ENCODE measurements around the gene SCG2.
A peak's percentile ranks its signal among the peaks of the same experiment; 100 is the strongest.

The SCG2 gene

GRCh38 chr2:223601932-223602666, at the start of gene SCG2:
Gene SCG2 (minus strand): TSS chr2:223602361. CDS start chr2:223599282, 3,079 bp downstream.
- ATAC-seq (ENCODE audit: insufficient read depth, low read depth) = peak; percentile 100

GRCh38 chr2:223649554-223650533, 47.7 kb upstream of the SCG2 start:
- no peak overlapping the region for H3K4me3 ChIP-seq (ENCODE audit: low read depth in 1 of 2, low read length in 2 of 2)
- peak overlapping the region; percentile 64 for H2AFZ ChIP-seq (ENCODE audit: low read depth, low read length)
- peaks cover 21% of the 10 kb centered on the region for H3K4me1 ChIP-seq (ENCODE audit: insufficient read depth, low read length)
- H3K9me3 ChIP-seq (ENCODE audit: insufficient read depth, low read length, severe bottlenecking) = no peaks in the 10 kb centered on the region
- H3K4me2 ChIP-seq (ENCODE audit: insufficient read depth, low read length) = peak overlapping the region; percentile 45
- ATAC-seq (ENCODE audit: insufficient read depth, low read depth) (peak; percentile 92), DNase-seq (peak; percentile 57)
- H4K20me1 ChIP-seq (ENCODE audit: insufficient read depth, low read length) = no peaks in the 10 kb centered on the region
- no peaks in the 10 kb centered on the region for H3K79me2 ChIP-seq (ENCODE audit: insufficient read depth, low read length)
- no peaks in the 10 kb centered on the region for H3K27me3 ChIP-seq (ENCODE audit: insufficient read depth, low read length, poor library complexity)
- H3K9ac ChIP-seq (ENCODE audit: low read depth, low read length) = peak overlapping the region; percentile 39
- peak overlapping the region; percentile 66 for H3K27ac ChIP-seq (ENCODE audit: low read length)
- TF ChIP-seq CTCF (IDR thresholded peaks at IDR 0.05; ENCODE audit: borderline replicate concordance, extremely low read depth, low read length, poor library complexity, severe bottlenecking) (no peak), EZH2 (IDR thresholded peaks at IDR 0.05; ENCODE audit: borderline replicate concordance, low read depth, low read length, severe bottlenecking) (no peak)
- no peaks in the 10 kb centered on the region for H3K36me3 ChIP-seq (ENCODE audit: insufficient read depth, low read length)

More at GRCh38 chr2:223601932-223602666, at the start of gene SCG2:
- Histone ChIP-seq H3K4me2 (ENCODE audit: insufficient read depth, low read length) (peak within 1 kb of the TSS; percentile 59), H4K20me1 (ENCODE audit: insufficient read depth, low read length) (no peaks in the 10 kb centered on the region), H3K79me2 (ENCODE audit: insufficient read depth, low read length) (no peaks in the 10 kb centered on the region), H3K9me3 (ENCODE audit: insufficient read depth, low read length, severe bottlenecking) (no peaks in the 10 kb centered on the region), H3K36me3 (ENCODE audit: insufficient read depth, low read length) (no peaks in the 10 kb centered on the region), H3K27me3 (ENCODE audit: insufficient read depth, low read length, poor library complexity) (no peaks in the 10 kb centered on the region), H3K4me1 (ENCODE audit: insufficient read depth, low read length) (peaks cover 12% of the 10 kb centered on the region; the same call in 1 of the 2 replicates), H3K9ac (ENCODE audit: low read depth, low read length) (peak within 1 kb of the TSS; percentile 12; the same call in 1 of the 2 replicates), H3K27ac (ENCODE audit: low read length) (no peak within 1 kb of the TSS), H2AFZ (ENCODE audit: low read depth, low read length) (no peak within 1 kb of the TSS; the same call in 1 of the 2 replicates), H3K4me3 (ENCODE audit: low read depth in 1 of 2, low read length in 2 of 2) (peak within 1 kb of the TSS in 1 of 2 experiments; percentile 48; a peak in 1 of 4 replicates)
- TF ChIP-seq EZH2 (IDR thresholded peaks at IDR 0.05; ENCODE audit: borderline replicate concordance, low read depth, low read length, severe bottlenecking) = no peak
- TF ChIP-seq CTCF (IDR thresholded peaks at IDR 0.05; ENCODE audit: borderline replicate concordance, extremely low read depth, low read length, poor library complexity, severe bottlenecking) = peak; percentile 55
- peak; percentile 81 for DNase-seq

- DNase-seq (no peak), ATAC-seq (ENCODE audit: insufficient read depth, low read depth) (no peak)
- no peaks in the 10 kb centered on the region for H3K79me2 ChIP-seq (ENCODE audit: insufficient read depth, low read length)
- no peak overlapping the region for H3K4me2 ChIP-seq (ENCODE audit: insufficient read depth, low read length)
- H3K27ac ChIP-seq (ENCODE audit: low read length) = no peak overlapping the region
- H3K9ac ChIP-seq (ENCODE audit: low read depth, low read length) = no peak overlapping the region
- H3K27me3 ChIP-seq (ENCODE audit: insufficient read depth, low read length, poor library complexity) = no peaks in the 10 kb centered on the region
- no peak overlapping the region for H3K4me3 ChIP-seq (ENCODE audit: low read depth in 1 of 2, low read length in 2 of 2)
- H3K9me3 ChIP-seq (ENCODE audit: insufficient read depth, low read length, severe bottlenecking) = no peaks in the 10 kb centered on the region
- TF ChIP-seq EZH2 (IDR thresholded peaks at IDR 0.05; ENCODE audit: borderline replicate concordance, low read depth, low read length, severe bottlenecking) (no peak), CTCF (IDR thresholded peaks at IDR 0.05; ENCODE audit: borderline replicate concordance, extremely low read depth, low read length, poor library complexity, severe bottlenecking) (no peak)
- no peaks in the 10 kb centered on the region for H3K36me3 ChIP-seq (ENCODE audit: insufficient read depth, low read length)
- H2AFZ ChIP-seq (ENCODE audit: low read depth, low read length) = no peak overlapping the region
- peaks cover 21% of the 10 kb centered on the region for H3K4me1 ChIP-seq (ENCODE audit: insufficient read depth, low read length)
- no peaks in the 10 kb centered on the region for H4K20me1 ChIP-seq (ENCODE audit: insufficient read depth, low read length)
Observed at GRCh38 chr2:223648755-223649154, 46.6 kb upstream of the SCG2 start.
